ENCODE data around the gene CDH1.

Gene CDH1

DNA sequence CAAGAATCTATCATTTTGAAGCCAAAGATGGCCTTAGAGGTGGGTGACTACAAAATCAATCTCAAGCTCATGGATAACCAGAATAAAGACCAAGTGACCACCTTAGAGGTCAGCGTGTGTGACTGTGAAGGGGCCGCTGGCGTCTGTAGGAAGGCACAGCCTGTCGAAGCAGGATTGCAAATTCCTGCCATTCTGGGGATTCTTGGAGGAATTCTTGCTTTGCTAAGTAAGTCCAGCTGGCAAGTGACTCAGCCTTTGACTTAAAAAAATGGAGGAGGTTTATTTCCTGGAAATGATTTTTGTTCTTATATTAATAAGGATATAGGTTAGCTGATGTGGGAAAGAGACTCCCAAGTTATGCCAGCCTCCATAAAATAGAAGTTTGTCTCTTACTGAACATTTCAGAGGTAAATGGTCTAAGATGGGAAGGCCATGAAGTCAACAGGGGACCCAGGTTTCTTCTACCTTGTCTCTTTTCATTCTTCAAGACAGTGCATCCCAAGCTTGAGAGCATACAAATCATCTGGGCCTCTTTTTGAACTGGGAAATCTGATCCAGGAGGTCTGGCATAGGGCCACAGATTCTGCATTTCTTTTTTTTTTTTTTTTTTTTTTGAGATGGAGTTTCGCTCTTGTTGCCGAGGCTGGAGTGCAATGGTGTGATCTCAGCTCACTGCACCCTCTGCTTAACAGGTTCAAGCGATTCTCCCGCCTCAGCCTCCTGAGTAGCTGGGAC lies 86.5 kb downstream of the CDH1 start:
- Histone ChIP-seq H3K36me3 (no peaks in the 10 kb centered on the region), H3K9me3 (ENCODE audit: severe bottlenecking) (no peaks in the 10 kb centered on the region), H3K27me3 (ENCODE audit: insufficient read depth, low read depth, severe bottlenecking) (no peaks in the 10 kb centered on the region), H3K27ac (no peak overlapping the region), H3K4me3 (ENCODE audit: low read depth, low read length) (no peak overlapping the region)
- TF ChIP-seq, protein P1, sequence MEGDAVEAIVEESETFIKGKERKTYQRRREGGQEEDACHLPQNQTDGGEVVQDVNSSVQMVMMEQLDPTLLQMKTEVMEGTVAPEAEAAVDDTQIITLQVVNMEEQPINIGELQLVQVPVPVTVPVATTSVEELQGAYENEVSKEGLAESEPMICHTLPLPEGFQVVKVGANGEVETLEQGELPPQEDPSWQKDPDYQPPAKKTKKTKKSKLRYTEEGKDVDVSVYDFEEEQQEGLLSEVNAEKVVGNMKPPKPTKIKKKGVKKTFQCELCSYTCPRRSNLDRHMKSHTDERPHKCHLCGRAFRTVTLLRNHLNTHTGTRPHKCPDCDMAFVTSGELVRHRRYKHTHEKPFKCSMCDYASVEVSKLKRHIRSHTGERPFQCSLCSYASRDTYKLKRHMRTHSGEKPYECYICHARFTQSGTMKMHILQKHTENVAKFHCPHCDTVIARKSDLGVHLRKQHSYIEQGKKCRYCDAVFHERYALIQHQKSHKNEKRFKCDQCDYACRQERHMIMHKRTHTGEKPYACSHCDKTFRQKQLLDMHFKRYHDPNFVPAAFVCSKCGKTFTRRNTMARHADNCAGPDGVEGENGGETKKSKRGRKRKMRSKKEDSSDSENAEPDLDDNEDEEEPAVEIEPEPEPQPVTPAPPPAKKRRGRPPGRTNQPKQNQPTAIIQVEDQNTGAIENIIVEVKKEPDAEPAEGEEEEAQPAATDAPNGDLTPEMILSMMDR (IDR thresholded peaks at IDR 0.05; ENCODE audit: low read depth, low read length) = no peak
- DNase-seq = no peak

DNA sequence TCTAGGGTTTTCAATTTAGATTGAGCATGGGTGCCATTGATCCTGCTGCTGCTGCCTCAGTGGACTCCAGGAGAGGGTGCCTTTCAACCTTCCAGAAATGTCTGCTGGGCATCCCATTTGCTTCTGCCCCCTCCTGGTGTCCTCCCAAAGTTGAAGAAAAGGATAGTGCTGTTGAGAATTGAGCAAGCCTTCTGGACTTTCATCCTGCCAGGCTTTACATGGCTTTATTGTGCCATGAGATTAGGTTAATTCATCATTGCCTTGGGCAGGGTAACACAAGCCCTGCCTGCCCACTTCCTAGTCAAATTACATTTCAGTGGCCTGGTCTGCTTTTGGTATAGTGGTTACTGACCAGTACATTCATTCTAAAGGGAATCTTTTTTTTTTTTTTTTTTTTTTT lies 88.3 kb downstream of the CDH1 start:
- Histone ChIP-seq H3K27me3 (ENCODE audit: insufficient read depth, low read depth, severe bottlenecking) (no peaks in the 10 kb centered on the region), H3K9me3 (ENCODE audit: severe bottlenecking) (no peaks in the 10 kb centered on the region), H3K36me3 (no peaks in the 10 kb centered on the region), H3K27ac (no peak overlapping the region), H3K4me3 (ENCODE audit: low read depth, low read length) (no peak overlapping the region)
- TF ChIP-seq, protein P1 (IDR thresholded peaks at IDR 0.05; ENCODE audit: low read depth, low read length) = no peak
- no peak for DNase-seq

- TF ChIP-seq, protein P1 (IDR thresholded peaks at IDR 0.05; ENCODE audit: low read depth, low read length) = no peak
- no peaks in the 10 kb centered on the region for H3K36me3 ChIP-seq
- no peak overlapping the region for H3K4me3 ChIP-seq (ENCODE audit: low read depth, low read length)
- H3K27ac ChIP-seq = no peak overlapping the region
- H3K27me3 ChIP-seq (ENCODE audit: insufficient read depth, low read depth, severe bottlenecking) = no peaks in the 10 kb centered on the region
- DNase-seq = no peak
- H3K9me3 ChIP-seq (ENCODE audit: severe bottlenecking) = peaks cover 2% of the 10 kb centered on the region
These were observed 89.6 kb downstream of the CDH1 start for GRCh38 chr16:68826652-68827051.

DNA sequence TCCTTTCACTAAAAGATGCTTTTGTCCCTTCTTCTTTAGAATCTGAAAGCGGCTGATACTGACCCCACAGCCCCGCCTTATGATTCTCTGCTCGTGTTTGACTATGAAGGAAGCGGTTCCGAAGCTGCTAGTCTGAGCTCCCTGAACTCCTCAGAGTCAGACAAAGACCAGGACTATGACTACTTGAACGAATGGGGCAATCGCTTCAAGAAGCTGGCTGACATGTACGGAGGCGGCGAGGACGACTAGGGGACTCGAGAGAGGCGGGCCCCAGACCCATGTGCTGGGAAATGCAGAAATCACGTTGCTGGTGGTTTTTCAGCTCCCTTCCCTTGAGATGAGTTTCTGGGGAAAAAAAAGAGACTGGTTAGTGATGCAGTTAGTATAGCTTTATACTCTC lies 96.2 kb downstream of the CDH1 start:
- TF ChIP-seq, protein P1 (IDR thresholded peaks at IDR 0.05; ENCODE audit: low read depth, low read length) = no peak
- no peak for DNase-seq
- no peak overlapping the region for H3K4me3 ChIP-seq (ENCODE audit: low read depth, low read length)
- H3K36me3 ChIP-seq = no peaks in the 10 kb centered on the region
- no peaks in the 10 kb centered on the region for H3K27me3 ChIP-seq (ENCODE audit: insufficient read depth, low read depth, severe bottlenecking)
- H3K9me3 ChIP-seq (ENCODE audit: severe bottlenecking) = peaks cover 2% of the 10 kb centered on the region
- H3K27ac ChIP-seq = no peak overlapping the region

DNA sequence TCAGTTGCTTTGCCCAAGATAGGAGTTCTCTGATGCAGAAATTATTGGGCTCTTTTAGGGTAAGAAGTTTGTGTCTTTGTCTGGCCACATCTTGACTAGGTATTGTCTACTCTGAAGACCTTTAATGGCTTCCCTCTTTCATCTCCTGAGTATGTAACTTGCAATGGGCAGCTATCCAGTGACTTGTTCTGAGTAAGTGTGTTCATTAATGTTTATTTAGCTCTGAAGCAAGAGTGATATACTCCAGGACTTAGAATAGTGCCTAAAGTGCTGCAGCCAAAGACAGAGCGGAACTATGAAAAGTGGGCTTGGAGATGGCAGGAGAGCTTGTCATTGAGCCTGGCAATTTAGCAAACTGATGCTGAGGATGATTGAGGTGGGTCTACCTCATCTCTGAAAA lies 97.5 kb downstream of the CDH1 start:
- Histone ChIP-seq H3K27me3 (ENCODE audit: insufficient read depth, low read depth, severe bottlenecking) (no peaks in the 10 kb centered on the region), H3K27ac (no peak overlapping the region), H3K36me3 (no peaks in the 10 kb centered on the region), H3K4me3 (ENCODE audit: low read depth, low read length) (no peak overlapping the region), H3K9me3 (ENCODE audit: severe bottlenecking) (peaks cover 2% of the 10 kb centered on the region)
- TF ChIP-seq, protein P1 (IDR thresholded peaks at IDR 0.05; ENCODE audit: low read depth, low read length) = no peak
- DNase-seq = no peak

DNA sequence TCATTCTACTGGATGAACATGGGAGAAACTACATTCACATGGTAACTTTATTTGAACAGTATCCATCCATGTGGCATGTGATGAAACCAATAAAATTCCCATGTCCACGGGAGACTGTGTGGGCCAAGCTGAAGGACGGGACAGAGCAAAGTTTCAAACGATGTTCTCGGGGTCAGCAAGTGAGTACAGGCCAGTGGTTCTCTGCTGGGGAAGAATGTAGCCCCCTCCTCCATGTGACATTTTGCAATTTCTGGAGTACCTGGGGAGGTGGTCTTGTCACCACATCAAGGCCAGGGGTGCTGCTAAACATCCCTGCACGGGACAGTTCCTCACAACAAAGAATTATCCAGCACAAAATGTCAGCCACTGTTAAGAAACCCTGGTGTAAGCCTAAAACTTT lies 98.9 kb downstream of the CDH1 start:
- TF ChIP-seq, protein P1 (IDR thresholded peaks at IDR 0.05; ENCODE audit: low read depth, low read length) = no peak

More for the DNA sequence above, 98.9 kb downstream of the CDH1 start:
- Histone ChIP-seq H3K4me3 (ENCODE audit: low read depth, low read length) (no peak overlapping the region), H3K27me3 (ENCODE audit: insufficient read depth, low read depth, severe bottlenecking) (no peaks in the 10 kb centered on the region), H3K9me3 (ENCODE audit: severe bottlenecking) (peaks cover 2% of the 10 kb centered on the region), H3K36me3 (no peaks in the 10 kb centered on the region), H3K27ac (no peak overlapping the region)
- no peak for DNase-seq
